SK-N-MC (cell line): ENCODE measurements around the gene SLC9A9.

ENCODE experiments used
- EZH2 ChIP-seq: fragments of 200-600 bp; sonication (generic); IDR thresholded peaks from one replicate; pipeline ENCODE4 v1.6.1; 2017; ENCODE audit warnings: antibody characterized with exemption
- FOXP2 ChIP-seq: optimal IDR thresholded peaks from 2 replicates; pipeline ENCODE3; 2011; ENCODE audit warnings: mild to moderate bottlenecking, moderate library complexity; ENCODE audit not compliant: insufficient read depth; ENCODE audit errors: extremely low read length, control extremely low read depth
- POLR2AphosphoS5 ChIP-seq: IDR thresholded peaks from 2 replicates; pipeline ENCODE4 v1.6.1; 2012; ENCODE audit warnings: mild to moderate bottlenecking, low read depth, low read length, borderline replicate concordance

DNA sequence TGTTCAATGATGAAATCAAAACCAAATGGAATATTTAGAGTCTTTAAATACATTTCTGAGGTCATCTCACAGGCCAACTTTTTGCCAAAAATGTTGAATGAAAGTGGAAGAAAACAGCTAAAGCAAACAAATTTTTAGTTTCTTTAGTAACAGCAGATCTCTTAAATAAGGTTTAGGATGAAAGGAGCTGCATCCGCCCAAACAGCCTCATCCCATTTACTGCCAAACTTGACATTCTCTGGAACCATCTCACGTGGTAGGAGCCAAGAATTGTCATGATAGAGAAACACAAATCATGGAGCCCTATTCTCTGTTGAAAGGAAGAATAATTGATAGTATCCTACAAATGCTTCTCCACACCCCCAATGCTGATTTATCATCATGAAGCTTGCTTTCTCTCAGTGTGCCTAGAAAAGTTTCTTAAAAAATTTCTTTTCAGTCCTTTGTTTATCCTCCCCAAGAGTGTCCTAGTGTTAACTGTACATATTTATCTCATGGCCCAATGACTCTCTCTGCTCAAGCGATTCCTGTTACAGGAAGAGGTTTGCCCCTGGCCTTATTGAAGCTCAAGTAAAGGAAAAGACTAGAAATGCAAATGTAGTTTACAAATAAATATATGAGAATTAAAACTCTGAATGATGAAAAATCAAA lies 23.4 kb downstream of the SLC9A9 start:
- TF ChIP-seq POLR2AphosphoS5 (no peak), EZH2 (no peak), FOXP2 (no peak)
